Cardiac fibroblast (primary cell): ENCODE measurements around the gene BCL11B.

Source experiments
- DNase-seq, 2 donors: peaks; one replicate each; pipeline versions ENCODE4 v3.0.0 to v3.0.0-alpha.2; 2010; ENCODE audit warnings: low read depth in 2 of 2
- H3K4me3 ChIP-seq, 2 donors: replicated peaks in 1 of 2; 1 replicate in 1 of 2; 2 replicates in 1 of 2; pipeline ENCODE4 v1.5.1; 2011; ENCODE audit warnings: low read depth in 2 of 2, low read length in 2 of 2, mild to moderate bottlenecking in 2 of 2, moderate library complexity in 1 of 2
- CTCF ChIP-seq: IDR thresholded peaks from one replicate; pipeline ENCODE4 v1.5.1; 2011; ENCODE audit warnings: low read depth, mild to moderate bottlenecking, low read length, inconsistent platforms

Gene BCL11B

GRCh38 chr14:99263564-99264330, 8.2 kb downstream of the BCL11B start:
- no peak for DNase-seq
- H3K4me3 ChIP-seq, result no peak overlapping the region
- no peak for TF ChIP-seq CTCF

- no peak for TF ChIP-seq CTCF
- H3K4me3 ChIP-seq, result no peak overlapping the region
- DNase-seq, result no peak
Observed at GRCh38 chr14:99262977-99263448, 9.0 kb downstream of the BCL11B start.

GRCh38 chr14:99261912-99262787, 9.8 kb downstream of the BCL11B start:
- no peak overlapping the region for H3K4me3 ChIP-seq

GRCh38 chr14:99260587-99261551, 11.1 kb downstream of the BCL11B start:
- no peak overlapping the region for H3K4me3 ChIP-seq
- DNase-seq, result no peak
- TF ChIP-seq CTCF, result no peak

More at GRCh38 chr14:99261912-99262787, 9.8 kb downstream of the BCL11B start:
- TF ChIP-seq CTCF, result no peak
- no peak for DNase-seq

GRCh38 chr14:99260116-99260515, 11.9 kb downstream of the BCL11B start:
- no peak for DNase-seq
- no peak overlapping the region for H3K4me3 ChIP-seq
- TF ChIP-seq CTCF, result no peak
